ENCODE results near the gene SHANK2. TPM values are rescaled to one million over a fixed set of nuclear protein-coding genes. Genes with fewer than 3 reads are reported as not detected.

SHANK2 gene
- total and polyA plus RNA-seq, 10 of the 15 experiments (the other 5 are each of a cell fraction or from before 2014, with no cell fraction given), result 0.01 to 0.31 (median 0.10) TPM; not detected in 5

- TF ChIP-seq CREM (IDR thresholded peaks at IDR 0.05; ENCODE audit: low read depth) (no peak), RBBP5 (conservative IDR thresholded peaks at IDR 0.05) (no peak), E4F1 (IDR thresholded peaks at IDR 0.05; ENCODE audit: borderline replicate concordance, partially characterized antibody) (no peak), ZNF24 (IDR thresholded peaks at IDR 0.05) (no peak), YY1 (IDR thresholded peaks at IDR 0.05; ENCODE audit: low read depth, low read length) (no peak)
- TF ChIP-seq, protein P1, sequence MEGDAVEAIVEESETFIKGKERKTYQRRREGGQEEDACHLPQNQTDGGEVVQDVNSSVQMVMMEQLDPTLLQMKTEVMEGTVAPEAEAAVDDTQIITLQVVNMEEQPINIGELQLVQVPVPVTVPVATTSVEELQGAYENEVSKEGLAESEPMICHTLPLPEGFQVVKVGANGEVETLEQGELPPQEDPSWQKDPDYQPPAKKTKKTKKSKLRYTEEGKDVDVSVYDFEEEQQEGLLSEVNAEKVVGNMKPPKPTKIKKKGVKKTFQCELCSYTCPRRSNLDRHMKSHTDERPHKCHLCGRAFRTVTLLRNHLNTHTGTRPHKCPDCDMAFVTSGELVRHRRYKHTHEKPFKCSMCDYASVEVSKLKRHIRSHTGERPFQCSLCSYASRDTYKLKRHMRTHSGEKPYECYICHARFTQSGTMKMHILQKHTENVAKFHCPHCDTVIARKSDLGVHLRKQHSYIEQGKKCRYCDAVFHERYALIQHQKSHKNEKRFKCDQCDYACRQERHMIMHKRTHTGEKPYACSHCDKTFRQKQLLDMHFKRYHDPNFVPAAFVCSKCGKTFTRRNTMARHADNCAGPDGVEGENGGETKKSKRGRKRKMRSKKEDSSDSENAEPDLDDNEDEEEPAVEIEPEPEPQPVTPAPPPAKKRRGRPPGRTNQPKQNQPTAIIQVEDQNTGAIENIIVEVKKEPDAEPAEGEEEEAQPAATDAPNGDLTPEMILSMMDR (IDR thresholded peaks at IDR 0.05 in 2 of 3, conservative IDR thresholded peaks at IDR 0.05 in 1 of 3; ENCODE audit: control insufficient read depth in 2 of 3, extremely low read depth in 1 of 3, insufficient read depth in 1 of 3, low read depth in 3 of 3, low read length in 3 of 3), result no peak
Measured at GRCh38 chr11:71248656-71249055, 3.7 kb downstream of the SHANK2 start (continued).

DNA sequence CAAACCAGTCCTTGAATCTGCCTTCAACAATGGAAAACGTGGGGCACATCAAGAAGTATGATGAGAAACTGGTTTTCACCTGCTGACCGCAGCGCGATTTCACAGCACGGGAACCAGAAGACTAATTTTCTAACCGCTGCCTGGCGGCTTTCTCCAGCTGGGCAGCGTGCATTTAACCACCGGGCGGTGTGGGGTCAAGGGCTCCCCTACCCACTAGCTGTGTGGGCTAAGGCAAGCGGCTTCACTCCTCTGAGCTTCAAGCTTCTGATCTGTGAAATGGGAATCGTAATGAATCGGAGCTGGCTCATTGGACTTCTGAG, 4.2 kb downstream of the SHANK2 start:
- POLR2A ChIA-PET, result no interaction called here
- no peak for TF ChIP-seq HCFC1 (IDR thresholded peaks at IDR 0.05; ENCODE audit: low read length)
- TF ChIP-seq, protein P2, sequence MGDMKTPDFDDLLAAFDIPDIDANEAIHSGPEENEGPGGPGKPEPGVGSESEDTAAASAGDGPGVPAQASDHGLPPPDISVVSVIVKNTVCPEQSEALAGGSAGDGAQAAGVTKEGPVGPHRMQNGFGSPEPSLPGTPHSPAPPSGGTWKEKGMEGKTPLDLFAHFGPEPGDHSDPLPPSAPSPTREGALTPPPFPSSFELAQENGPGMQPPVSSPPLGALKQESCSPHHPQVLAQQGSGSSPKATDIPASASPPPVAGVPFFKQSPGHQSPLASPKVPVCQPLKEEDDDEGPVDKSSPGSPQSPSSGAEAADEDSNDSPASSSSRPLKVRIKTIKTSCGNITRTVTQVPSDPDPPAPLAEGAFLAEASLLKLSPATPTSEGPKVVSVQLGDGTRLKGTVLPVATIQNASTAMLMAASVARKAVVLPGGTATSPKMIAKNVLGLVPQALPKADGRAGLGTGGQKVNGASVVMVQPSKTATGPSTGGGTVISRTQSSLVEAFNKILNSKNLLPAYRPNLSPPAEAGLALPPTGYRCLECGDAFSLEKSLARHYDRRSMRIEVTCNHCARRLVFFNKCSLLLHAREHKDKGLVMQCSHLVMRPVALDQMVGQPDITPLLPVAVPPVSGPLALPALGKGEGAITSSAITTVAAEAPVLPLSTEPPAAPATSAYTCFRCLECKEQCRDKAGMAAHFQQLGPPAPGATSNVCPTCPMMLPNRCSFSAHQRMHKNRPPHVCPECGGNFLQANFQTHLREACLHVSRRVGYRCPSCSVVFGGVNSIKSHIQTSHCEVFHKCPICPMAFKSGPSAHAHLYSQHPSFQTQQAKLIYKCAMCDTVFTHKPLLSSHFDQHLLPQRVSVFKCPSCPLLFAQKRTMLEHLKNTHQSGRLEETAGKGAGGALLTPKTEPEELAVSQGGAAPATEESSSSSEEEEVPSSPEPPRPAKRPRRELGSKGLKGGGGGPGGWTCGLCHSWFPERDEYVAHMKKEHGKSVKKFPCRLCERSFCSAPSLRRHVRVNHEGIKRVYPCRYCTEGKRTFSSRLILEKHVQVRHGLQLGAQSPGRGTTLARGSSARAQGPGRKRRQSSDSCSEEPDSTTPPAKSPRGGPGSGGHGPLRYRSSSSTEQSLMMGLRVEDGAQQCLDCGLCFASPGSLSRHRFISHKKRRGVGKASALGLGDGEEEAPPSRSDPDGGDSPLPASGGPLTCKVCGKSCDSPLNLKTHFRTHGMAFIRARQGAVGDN (IDR thresholded peaks at IDR 0.05), result no peak
- no peak for TF ChIP-seq NR2F1 (conservative IDR thresholded peaks at IDR 0.05)
- no peak for TF ChIP-seq REST (IDR thresholded peaks at IDR 0.05; ENCODE audit: low read depth, low read length)
- TF ChIP-seq NR2C2 (IDR thresholded peaks at IDR 0.05; ENCODE audit: borderline replicate concordance, control insufficient read depth, insufficient read length, low read depth), result no peak

More for the DNA sequence above, 4.2 kb downstream of the SHANK2 start:
- Histone ChIP-seq H3K9me3 (replicated peaks; ENCODE audit: control insufficient read depth, insufficient read depth, low read length) (no peaks in the 10 kb centered on the region), H2AFZ (ENCODE audit: control insufficient read depth, low read depth, low read length) (no peak overlapping the region), H4K20me1 (ENCODE audit: control insufficient read depth, insufficient read depth) (no peaks in the 10 kb centered on the region), H3K79me2 (ENCODE audit: control insufficient read depth, insufficient read depth, low read length) (no peaks in the 10 kb centered on the region), H3K27ac (ENCODE audit: control insufficient read depth, insufficient read depth) (no peak overlapping the region), H3K4me1 (ENCODE audit: control insufficient read depth, insufficient read depth, low read length) (no peaks in the 10 kb centered on the region), H3K9ac (ENCODE audit: control insufficient read depth, insufficient read depth, low read length) (no peak overlapping the region), H3K36me3 (ENCODE audit: control insufficient read depth in 2 of 2, insufficient read depth in 2 of 2, low read length in 1 of 2) (no peaks in the 10 kb centered on the region), H3K4me2 (ENCODE audit: control insufficient read depth, insufficient read depth) (no peak overlapping the region), H3K27me3 (replicated peaks in 1 of 2; ENCODE audit: control insufficient read depth in 2 of 2, insufficient read depth in 2 of 2, low read length in 1 of 2) (peaks cover 4 to 7% of the 10 kb centered on the region in 2 experiments), H3K4me3 (no peak overlapping the region)
- DNase-seq (ENCODE audit: low read depth, low spot score) (no peak), FAIRE-seq (no peak), ATAC-seq (no peak)
- 61% methylated on average over 13 of the region's 13 CpGs for WGBS (ENCODE audit: insufficient coverage, insufficient replicate concordance, low lambda C conversion rate, missing lambda C conversion rate)
- intact Hi-C loops (cut with micrococcal nuclease; ENCODE audit: unreplicated experiment), result no loop called here
- ChIA-PET SMC1A (ENCODE audit: uncharacterized antibody, unreplicated experiment) (no interaction called here), CTCF (no interaction called here), RAD21 (ENCODE audit: unreplicated experiment) (no interaction called here)
- in situ Hi-C loops (cut with MboI), result no loop called here
- no TSS peak for BruUV-seq (replicated peaks)

Measured in GM12878 (cell line).